GM21717 (cell line): Measurements from ENCODE around the gene BACE2.
"Not testable (repeated sequence)": the region's sequence is repeated elsewhere in the genome, so short reads cannot be mapped to it uniquely, and the experiment has no call there.

Source experiments
- ATAC-seq: cut with Tn5 transposase; IDR thresholded peaks from one replicate; pipeline ENCODE4 v1.9.1; 2021; ENCODE audit warnings: mild to moderate bottlenecking, moderate library complexity; ENCODE audit not compliant: unreplicated experiment

The BACE2 gene

GRCh38 chr21:41182547-41182946, 14.6 kb downstream of the BACE2 start:
- ATAC-seq = no peak

GRCh38 chr21:41183575-41183974, 15.6 kb downstream of the BACE2 start:
- ATAC-seq = no peak

- no peak for ATAC-seq
Observed at GRCh38 chr21:41185802-41186201, 17.8 kb downstream of the BACE2 start.

- no peak for ATAC-seq
Observed at GRCh38 chr21:41186755-41187536, 19.0 kb downstream of the BACE2 start.

GRCh38 chr21:41187537-41188025, 19.6 kb downstream of the BACE2 start:
- no peak for ATAC-seq

- no peak for ATAC-seq
Observed at GRCh38 chr21:41188486-41189149, 20.7 kb downstream of the BACE2 start.

GRCh38 chr21:41189150-41189745, 21.3 kb downstream of the BACE2 start:
- ATAC-seq = no peak

GRCh38 chr21:41192552-41192951, 24.6 kb downstream of the BACE2 start:
- ATAC-seq = not testable (repeated sequence)

GRCh38 chr21:41195311-41195710, 27.4 kb downstream of the BACE2 start:
- no peak for ATAC-seq

GRCh38 chr21:41196993-41197392, 29.0 kb downstream of the BACE2 start:
- no peak for ATAC-seq

GRCh38 chr21:41197582-41197981, 29.6 kb downstream of the BACE2 start:
- no peak for ATAC-seq

GRCh38 chr21:41198647-41199046, 30.7 kb downstream of the BACE2 start:
- ATAC-seq = not testable (repeated sequence)

- ATAC-seq = no peak
Observed at GRCh38 chr21:41199123-41199522, 31.2 kb downstream of the BACE2 start.

GRCh38 chr21:41199588-41199987, 31.6 kb downstream of the BACE2 start:
- no peak for ATAC-seq

- ATAC-seq = no peak
Observed at GRCh38 chr21:41201385-41201784, 33.4 kb downstream of the BACE2 start.

GRCh38 chr21:41204736-41205135, 36.8 kb downstream of the BACE2 start:
- no peak for ATAC-seq

- no peak for ATAC-seq
Observed at GRCh38 chr21:41207401-41208375, 39.7 kb downstream of the BACE2 start.

GRCh38 chr21:41208376-41208763, 40.4 kb downstream of the BACE2 start:
- ATAC-seq = no peak

GRCh38 chr21:41209016-41209619, 41.2 kb downstream of the BACE2 start:
- no peak for ATAC-seq

GRCh38 chr21:41210426-41211059, 42.6 kb downstream of the BACE2 start:
- ATAC-seq = no peak
